PFSK-1 (cell line): ENCODE measurements around the gene PTDSS2.

Experiments used
- FOXP2 ChIP-seq: optimal IDR thresholded peaks from 2 replicates; pipeline ENCODE3; 2011; ENCODE audit warnings: borderline replicate concordance, control low read depth, inconsistent platforms; ENCODE audit not compliant: insufficient read depth; ENCODE audit errors: extremely low read length, extremely low read depth
- POLR2AphosphoS5 ChIP-seq: IDR thresholded peaks from 2 replicates; pipeline ENCODE4 v1.6.1; 2012; ENCODE audit warnings: low read depth, mild to moderate bottlenecking, control low read depth, low read length, moderate library complexity
- REST ChIP-seq, 2 experiments: IDR thresholded peaks; 2 replicates each; pipeline versions ENCODE4 v1.6.1 to v1.8.0; 2011 to 2012; ENCODE audit warnings: low read depth in 2 of 2, low read length in 2 of 2, control low read depth in 1 of 2, inconsistent platforms in 1 of 2, mild to moderate bottlenecking in 1 of 2, moderate library complexity in 1 of 2; ENCODE audit not compliant: insufficient read depth in 1 of 2
- SIN3A ChIP-seq: IDR thresholded peaks from 2 replicates; pipeline ENCODE4 v1.6.1; 2012; ENCODE audit warnings: mild to moderate bottlenecking, low read length, moderate library complexity, borderline replicate concordance; ENCODE audit not compliant: insufficient read depth
- TAF1 ChIP-seq: IDR thresholded peaks from 2 replicates; pipeline ENCODE4 v1.6.1; 2012; ENCODE audit warnings: low read length, control low read depth, borderline replicate concordance; ENCODE audit not compliant: insufficient read depth

PTDSS2 gene

GRCh38 chr11:433641-434040 lies 16.4 kb upstream of the PTDSS2 start:
- TF ChIP-seq FOXP2 (no peak), REST (IDR thresholded peaks at IDR 0.05; ENCODE audit: insufficient read depth in 1 of 2, low read depth in 2 of 2, low read length in 2 of 2) (no peak), POLR2AphosphoS5 (no peak), SIN3A (no peak), TAF1 (no peak)

- TF ChIP-seq POLR2AphosphoS5 (no peak), SIN3A (no peak), FOXP2 (no peak), TAF1 (no peak), REST (IDR thresholded peaks at IDR 0.05; ENCODE audit: insufficient read depth in 1 of 2, low read depth in 2 of 2, low read length in 2 of 2) (no peak)
Observed at GRCh38 chr11:434496-434895, 15.6 kb upstream of the PTDSS2 start.

- TF ChIP-seq TAF1, result no peak
- no peak for TF ChIP-seq POLR2AphosphoS5
- no peak for TF ChIP-seq REST (IDR thresholded peaks at IDR 0.05; ENCODE audit: insufficient read depth in 1 of 2, low read depth in 2 of 2, low read length in 2 of 2)
- no peak for TF ChIP-seq SIN3A
- no peak for TF ChIP-seq FOXP2
Observed at GRCh38 chr11:437228-437870, 12.7 kb upstream of the PTDSS2 start.

- no peak for TF ChIP-seq POLR2AphosphoS5
- TF ChIP-seq REST (IDR thresholded peaks at IDR 0.05; ENCODE audit: insufficient read depth in 1 of 2, low read depth in 2 of 2, low read length in 2 of 2), result no peak
Observed at GRCh38 chr11:438101-438844, 11.8 kb upstream of the PTDSS2 start.
